ENCODE results near the gene IDH3B. TPM values are rescaled to one million over a fixed set of nuclear protein-coding genes. Genes with fewer than 3 reads are reported as not detected.

The IDH3B gene
- total and polyA plus RNA-seq, 2 of the 13 experiments (the other 11 are each of a cell fraction or from before 2014, with no cell fraction given) = 215 to 254 TPM

DNA sequence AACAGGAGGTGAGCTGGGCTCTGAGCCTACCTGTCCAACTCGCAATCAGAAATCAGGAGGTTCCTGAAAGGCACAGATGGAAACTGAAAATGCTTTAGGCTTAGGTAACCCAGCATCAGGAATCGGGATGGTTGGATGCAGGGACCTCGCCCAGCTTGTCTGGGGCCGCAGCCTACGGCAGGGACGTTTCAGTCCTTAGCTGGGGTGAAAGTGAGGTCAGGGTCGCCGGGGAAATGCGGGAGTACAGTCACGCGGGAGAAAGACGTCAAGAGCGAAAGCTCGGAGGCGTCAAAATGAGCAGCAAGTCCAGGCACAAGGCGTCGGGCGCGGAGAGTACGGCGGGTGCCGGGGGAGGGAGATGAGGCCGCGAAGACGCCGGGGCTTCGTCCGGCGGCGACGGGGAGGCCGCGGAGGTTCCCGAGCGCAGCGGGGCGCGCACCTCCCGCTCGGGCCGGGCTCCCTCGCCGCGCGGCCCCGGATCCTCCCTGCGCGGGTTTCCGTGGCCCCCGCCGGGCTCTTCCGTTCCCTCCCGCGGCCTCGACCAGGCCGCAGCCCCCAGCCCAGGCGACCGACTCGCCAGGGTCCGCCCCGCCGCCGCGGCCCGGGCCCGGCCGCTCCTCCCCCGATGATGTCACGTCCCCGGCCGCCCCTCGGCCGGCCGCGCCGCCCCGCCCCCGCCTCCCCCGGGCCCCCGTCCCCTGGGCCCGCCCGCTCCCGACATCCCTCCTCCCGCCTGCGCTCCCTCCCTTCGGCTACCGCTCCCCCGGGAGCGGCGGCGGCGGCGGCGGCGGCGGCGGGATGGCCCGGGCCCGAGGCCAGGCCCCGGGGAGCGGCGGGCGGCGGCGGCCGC is 28.2 kb upstream of the IDH3B start, which contains the start of gene EBF4 (continued):
- TF ChIP-seq, protein P1, sequence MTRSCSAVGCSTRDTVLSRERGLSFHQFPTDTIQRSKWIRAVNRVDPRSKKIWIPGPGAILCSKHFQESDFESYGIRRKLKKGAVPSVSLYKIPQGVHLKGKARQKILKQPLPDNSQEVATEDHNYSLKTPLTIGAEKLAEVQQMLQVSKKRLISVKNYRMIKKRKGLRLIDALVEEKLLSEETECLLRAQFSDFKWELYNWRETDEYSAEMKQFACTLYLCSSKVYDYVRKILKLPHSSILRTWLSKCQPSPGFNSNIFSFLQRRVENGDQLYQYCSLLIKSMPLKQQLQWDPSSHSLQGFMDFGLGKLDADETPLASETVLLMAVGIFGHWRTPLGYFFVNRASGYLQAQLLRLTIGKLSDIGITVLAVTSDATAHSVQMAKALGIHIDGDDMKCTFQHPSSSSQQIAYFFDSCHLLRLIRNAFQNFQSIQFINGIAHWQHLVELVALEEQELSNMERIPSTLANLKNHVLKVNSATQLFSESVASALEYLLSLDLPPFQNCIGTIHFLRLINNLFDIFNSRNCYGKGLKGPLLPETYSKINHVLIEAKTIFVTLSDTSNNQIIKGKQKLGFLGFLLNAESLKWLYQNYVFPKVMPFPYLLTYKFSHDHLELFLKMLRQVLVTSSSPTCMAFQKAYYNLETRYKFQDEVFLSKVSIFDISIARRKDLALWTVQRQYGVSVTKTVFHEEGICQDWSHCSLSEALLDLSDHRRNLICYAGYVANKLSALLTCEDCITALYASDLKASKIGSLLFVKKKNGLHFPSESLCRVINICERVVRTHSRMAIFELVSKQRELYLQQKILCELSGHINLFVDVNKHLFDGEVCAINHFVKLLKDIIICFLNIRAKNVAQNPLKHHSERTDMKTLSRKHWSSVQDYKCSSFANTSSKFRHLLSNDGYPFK (CRISPR knock-in tag; IDR thresholded peaks at IDR 0.05; ENCODE audit: borderline replicate concordance) = no peak
- TF ChIP-seq, protein P2, sequence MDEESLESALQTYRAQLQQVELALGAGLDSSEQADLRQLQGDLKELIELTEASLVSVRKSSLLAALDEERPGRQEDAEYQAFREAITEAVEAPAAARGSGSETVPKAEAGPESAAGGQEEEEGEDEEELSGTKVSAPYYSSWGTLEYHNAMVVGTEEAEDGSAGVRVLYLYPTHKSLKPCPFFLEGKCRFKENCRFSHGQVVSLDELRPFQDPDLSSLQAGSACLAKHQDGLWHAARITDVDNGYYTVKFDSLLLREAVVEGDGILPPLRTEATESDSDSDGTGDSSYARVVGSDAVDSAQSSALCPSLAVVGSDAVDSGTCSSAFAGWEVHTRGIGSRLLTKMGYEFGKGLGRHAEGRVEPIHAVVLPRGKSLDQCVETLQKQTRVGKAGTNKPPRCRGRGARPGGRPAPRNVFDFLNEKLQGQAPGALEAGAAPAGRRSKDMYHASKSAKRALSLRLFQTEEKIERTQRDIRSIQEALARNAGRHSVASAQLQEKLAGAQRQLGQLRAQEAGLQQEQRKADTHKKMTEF (CRISPR knock-in tag; IDR thresholded peaks at IDR 0.05) = peak; percentile 52; the same call in 1 of the 2 replicates
- no peak for TF ChIP-seq ZNF616 (CRISPR knock-in tag; IDR thresholded peaks at IDR 0.05; ENCODE audit: low read depth)
- TF ChIP-seq, protein P3, sequence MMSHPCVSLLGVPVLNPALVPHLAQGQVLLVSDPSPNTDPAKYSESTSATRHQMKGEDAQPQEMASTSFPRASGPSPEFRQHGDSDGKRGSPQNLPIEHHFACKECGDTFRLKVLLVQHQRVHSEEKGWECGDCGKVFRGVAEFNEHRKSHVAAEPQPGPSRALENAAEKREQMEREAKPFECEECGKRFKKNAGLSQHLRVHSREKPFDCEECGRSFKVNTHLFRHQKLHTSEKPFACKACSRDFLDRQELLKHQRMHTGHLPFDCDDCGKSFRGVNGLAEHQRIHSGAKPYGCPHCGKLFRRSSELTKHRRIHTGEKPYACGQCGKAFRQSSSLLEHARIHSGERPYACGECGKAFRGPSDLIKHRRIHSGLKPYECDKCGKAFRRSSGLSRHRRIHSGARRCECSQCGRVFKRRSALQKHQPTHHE (CRISPR knock-in tag; IDR thresholded peaks at IDR 0.05; ENCODE audit: borderline replicate concordance) = no peak
- TF ChIP-seq, protein P4, sequence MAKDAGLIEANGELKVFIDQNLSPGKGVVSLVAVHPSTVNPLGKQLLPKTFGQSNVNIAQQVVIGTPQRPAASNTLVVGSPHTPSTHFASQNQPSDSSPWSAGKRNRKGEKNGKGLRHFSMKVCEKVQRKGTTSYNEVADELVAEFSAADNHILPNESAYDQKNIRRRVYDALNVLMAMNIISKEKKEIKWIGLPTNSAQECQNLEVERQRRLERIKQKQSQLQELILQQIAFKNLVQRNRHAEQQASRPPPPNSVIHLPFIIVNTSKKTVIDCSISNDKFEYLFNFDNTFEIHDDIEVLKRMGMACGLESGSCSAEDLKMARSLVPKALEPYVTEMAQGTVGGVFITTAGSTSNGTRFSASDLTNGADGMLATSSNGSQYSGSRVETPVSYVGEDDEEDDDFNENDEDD (CRISPR knock-in tag; IDR thresholded peaks at IDR 0.05; ENCODE audit: borderline replicate concordance) = peak; percentile 91; the same call in 1 of the 2 replicates
- TF ChIP-seq, protein P5, sequence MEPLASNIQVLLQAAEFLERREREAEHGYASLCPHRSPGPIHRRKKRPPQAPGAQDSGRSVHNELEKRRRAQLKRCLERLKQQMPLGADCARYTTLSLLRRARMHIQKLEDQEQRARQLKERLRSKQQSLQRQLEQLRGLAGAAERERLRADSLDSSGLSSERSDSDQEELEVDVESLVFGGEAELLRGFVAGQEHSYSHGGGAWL (CRISPR knock-in tag; IDR thresholded peaks at IDR 0.05) = peak; percentile 78
- TF ChIP-seq, protein P6, sequence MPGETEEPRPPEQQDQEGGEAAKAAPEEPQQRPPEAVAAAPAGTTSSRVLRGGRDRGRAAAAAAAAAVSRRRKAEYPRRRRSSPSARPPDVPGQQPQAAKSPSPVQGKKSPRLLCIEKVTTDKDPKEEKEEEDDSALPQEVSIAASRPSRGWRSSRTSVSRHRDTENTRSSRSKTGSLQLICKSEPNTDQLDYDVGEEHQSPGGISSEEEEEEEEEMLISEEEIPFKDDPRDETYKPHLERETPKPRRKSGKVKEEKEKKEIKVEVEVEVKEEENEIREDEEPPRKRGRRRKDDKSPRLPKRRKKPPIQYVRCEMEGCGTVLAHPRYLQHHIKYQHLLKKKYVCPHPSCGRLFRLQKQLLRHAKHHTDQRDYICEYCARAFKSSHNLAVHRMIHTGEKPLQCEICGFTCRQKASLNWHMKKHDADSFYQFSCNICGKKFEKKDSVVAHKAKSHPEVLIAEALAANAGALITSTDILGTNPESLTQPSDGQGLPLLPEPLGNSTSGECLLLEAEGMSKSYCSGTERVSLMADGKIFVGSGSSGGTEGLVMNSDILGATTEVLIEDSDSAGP (CRISPR knock-in tag; IDR thresholded peaks at IDR 0.05; ENCODE audit: borderline replicate concordance) = peak; percentile 63
- TF ChIP-seq TAF1 (CRISPR knock-in tag; IDR thresholded peaks at IDR 0.05) = no peak
- TF ChIP-seq, protein P7, sequence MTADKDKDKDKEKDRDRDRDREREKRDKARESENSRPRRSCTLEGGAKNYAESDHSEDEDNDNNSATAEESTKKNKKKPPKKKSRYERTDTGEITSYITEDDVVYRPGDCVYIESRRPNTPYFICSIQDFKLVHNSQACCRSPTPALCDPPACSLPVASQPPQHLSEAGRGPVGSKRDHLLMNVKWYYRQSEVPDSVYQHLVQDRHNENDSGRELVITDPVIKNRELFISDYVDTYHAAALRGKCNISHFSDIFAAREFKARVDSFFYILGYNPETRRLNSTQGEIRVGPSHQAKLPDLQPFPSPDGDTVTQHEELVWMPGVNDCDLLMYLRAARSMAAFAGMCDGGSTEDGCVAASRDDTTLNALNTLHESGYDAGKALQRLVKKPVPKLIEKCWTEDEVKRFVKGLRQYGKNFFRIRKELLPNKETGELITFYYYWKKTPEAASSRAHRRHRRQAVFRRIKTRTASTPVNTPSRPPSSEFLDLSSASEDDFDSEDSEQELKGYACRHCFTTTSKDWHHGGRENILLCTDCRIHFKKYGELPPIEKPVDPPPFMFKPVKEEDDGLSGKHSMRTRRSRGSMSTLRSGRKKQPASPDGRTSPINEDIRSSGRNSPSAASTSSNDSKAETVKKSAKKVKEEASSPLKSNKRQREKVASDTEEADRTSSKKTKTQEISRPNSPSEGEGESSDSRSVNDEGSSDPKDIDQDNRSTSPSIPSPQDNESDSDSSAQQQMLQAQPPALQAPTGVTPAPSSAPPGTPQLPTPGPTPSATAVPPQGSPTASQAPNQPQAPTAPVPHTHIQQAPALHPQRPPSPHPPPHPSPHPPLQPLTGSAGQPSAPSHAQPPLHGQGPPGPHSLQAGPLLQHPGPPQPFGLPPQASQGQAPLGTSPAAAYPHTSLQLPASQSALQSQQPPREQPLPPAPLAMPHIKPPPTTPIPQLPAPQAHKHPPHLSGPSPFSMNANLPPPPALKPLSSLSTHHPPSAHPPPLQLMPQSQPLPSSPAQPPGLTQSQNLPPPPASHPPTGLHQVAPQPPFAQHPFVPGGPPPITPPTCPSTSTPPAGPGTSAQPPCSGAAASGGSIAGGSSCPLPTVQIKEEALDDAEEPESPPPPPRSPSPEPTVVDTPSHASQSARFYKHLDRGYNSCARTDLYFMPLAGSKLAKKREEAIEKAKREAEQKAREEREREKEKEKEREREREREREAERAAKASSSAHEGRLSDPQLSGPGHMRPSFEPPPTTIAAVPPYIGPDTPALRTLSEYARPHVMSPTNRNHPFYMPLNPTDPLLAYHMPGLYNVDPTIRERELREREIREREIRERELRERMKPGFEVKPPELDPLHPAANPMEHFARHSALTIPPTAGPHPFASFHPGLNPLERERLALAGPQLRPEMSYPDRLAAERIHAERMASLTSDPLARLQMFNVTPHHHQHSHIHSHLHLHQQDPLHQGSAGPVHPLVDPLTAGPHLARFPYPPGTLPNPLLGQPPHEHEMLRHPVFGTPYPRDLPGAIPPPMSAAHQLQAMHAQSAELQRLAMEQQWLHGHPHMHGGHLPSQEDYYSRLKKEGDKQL (CRISPR knock-in tag; IDR thresholded peaks at IDR 0.05; ENCODE audit: low read depth) = no peak

Measured in HepG2 (cell line).